ENCODE results near the gene C4orf50.

C4orf50 gene

GRCh38 chr4:6017030-6017429 lies 1.2 kb downstream of the C4orf50 start:
- Histone ChIP-seq H3K4me3 (ENCODE audit: low read length, poor library complexity, severe bottlenecking) (no peak overlapping the region), H3K9ac (ENCODE audit: low read depth, low read length, poor library complexity, severe bottlenecking) (no peak overlapping the region), H4K20me1 (ENCODE audit: insufficient read depth, low read length, poor library complexity, severe bottlenecking) (no peaks in the 10 kb centered on the region), H3F3A (ENCODE audit: low read depth) (no peaks in the 10 kb centered on the region), H3K4me1 (ENCODE audit: insufficient read depth, low read length, poor library complexity, severe bottlenecking) (no peaks in the 10 kb centered on the region), H3K36me3 (ENCODE audit: insufficient read depth, low read length) (no peaks in the 10 kb centered on the region), H3K4me2 (ENCODE audit: low read depth, low read length, poor library complexity, severe bottlenecking) (no peak overlapping the region), H3K79me2 (ENCODE audit: insufficient read depth, low read length) (no peaks in the 10 kb centered on the region), H3K27me3 (ENCODE audit: insufficient read depth, low read length, poor library complexity, severe bottlenecking) (no peaks in the 10 kb centered on the region), H3K9me3 (ENCODE audit: insufficient read depth, low read depth, low read length) (no peaks in the 10 kb centered on the region), H2AFZ (ENCODE audit: low read length) (no peak overlapping the region), H3K9me2 (replicated peaks; ENCODE audit: low read depth, low read length) (no peaks in the 10 kb centered on the region)
- TF ChIP-seq CTCF (conservative IDR thresholded peaks at IDR 0.05; ENCODE audit: low read length) (no peak), EZH2phosphoT487 (IDR thresholded peaks at IDR 0.05; ENCODE audit: borderline replicate concordance) (no peak)

GRCh38 chr4:6013564-6013963 lies 4.7 kb downstream of the C4orf50 start:
- Histone ChIP-seq H3K9ac (ENCODE audit: low read depth, low read length, poor library complexity, severe bottlenecking) (no peak overlapping the region), H3K27me3 (ENCODE audit: insufficient read depth, low read length, poor library complexity, severe bottlenecking) (no peaks in the 10 kb centered on the region), H3K36me3 (ENCODE audit: insufficient read depth, low read length) (no peaks in the 10 kb centered on the region), H2AFZ (ENCODE audit: low read length) (no peak overlapping the region), H3K79me2 (ENCODE audit: insufficient read depth, low read length) (no peaks in the 10 kb centered on the region), H3F3A (ENCODE audit: low read depth) (no peaks in the 10 kb centered on the region), H3K9me3 (ENCODE audit: insufficient read depth, low read depth, low read length) (no peaks in the 10 kb centered on the region), H4K20me1 (ENCODE audit: insufficient read depth, low read length, poor library complexity, severe bottlenecking) (no peaks in the 10 kb centered on the region), H3K9me2 (replicated peaks; ENCODE audit: low read depth, low read length) (no peaks in the 10 kb centered on the region), H3K4me3 (ENCODE audit: low read length, poor library complexity, severe bottlenecking) (no peak overlapping the region), H3K4me2 (ENCODE audit: low read depth, low read length, poor library complexity, severe bottlenecking) (no peak overlapping the region), H3K4me1 (ENCODE audit: insufficient read depth, low read length, poor library complexity, severe bottlenecking) (no peaks in the 10 kb centered on the region)
- TF ChIP-seq CTCF (conservative IDR thresholded peaks at IDR 0.05; ENCODE audit: low read length): no peak
- no peak for TF ChIP-seq EZH2phosphoT487 (IDR thresholded peaks at IDR 0.05; ENCODE audit: borderline replicate concordance)

- no peak overlapping the region for H2AFZ ChIP-seq (ENCODE audit: low read length)
- H3K27me3 ChIP-seq (ENCODE audit: insufficient read depth, low read length, poor library complexity, severe bottlenecking): no peaks in the 10 kb centered on the region
- no peaks in the 10 kb centered on the region for H4K20me1 ChIP-seq (ENCODE audit: insufficient read depth, low read length, poor library complexity, severe bottlenecking)
- H3K4me2 ChIP-seq (ENCODE audit: low read depth, low read length, poor library complexity, severe bottlenecking): no peak overlapping the region
- H3K36me3 ChIP-seq (ENCODE audit: insufficient read depth, low read length): no peaks in the 10 kb centered on the region
- no peak overlapping the region for H3K4me3 ChIP-seq (ENCODE audit: low read length, poor library complexity, severe bottlenecking)
- H3K9me2 ChIP-seq (replicated peaks; ENCODE audit: low read depth, low read length): no peaks in the 10 kb centered on the region
- H3K4me1 ChIP-seq (ENCODE audit: insufficient read depth, low read length, poor library complexity, severe bottlenecking): no peaks in the 10 kb centered on the region
- H3K9me3 ChIP-seq (ENCODE audit: insufficient read depth, low read depth, low read length): no peaks in the 10 kb centered on the region
- TF ChIP-seq EZH2phosphoT487 (IDR thresholded peaks at IDR 0.05; ENCODE audit: borderline replicate concordance) (no peak), CTCF (conservative IDR thresholded peaks at IDR 0.05; ENCODE audit: low read length) (no peak)
- H3K79me2 ChIP-seq (ENCODE audit: insufficient read depth, low read length): no peaks in the 10 kb centered on the region
- no peaks in the 10 kb centered on the region for H3F3A ChIP-seq (ENCODE audit: low read depth)
- H3K9ac ChIP-seq (ENCODE audit: low read depth, low read length, poor library complexity, severe bottlenecking): no peak overlapping the region
Measured at GRCh38 chr4:6012200-6012599, 6.0 kb downstream of the C4orf50 start.

Data from Loucy (cell line).